Stimulated activated CD8-positive, alpha-beta memory T cell treated with anti-CD3 and anti-CD28 coated beads, Interleukin-15, amount 100 ng/mL, for 48 hours (primary cell): ENCODE results near the gene HOXC4.
"Not testable (repeated sequence)": the region's sequence is repeated elsewhere in the genome, so short reads cannot be mapped to it uniquely, and the experiment has no call there.

Source experiments
- DNase-seq, 2 donors: peaks; one replicate each; pipeline ENCODE4 v3.0.0-alpha.2; 2020; ENCODE audit warnings: low read depth in 2 of 2

Gene HOXC4

GRCh38 chr12:54041097-54041690, 12.4 kb upstream of the HOXC4 start:
- no peak for DNase-seq

DNA sequence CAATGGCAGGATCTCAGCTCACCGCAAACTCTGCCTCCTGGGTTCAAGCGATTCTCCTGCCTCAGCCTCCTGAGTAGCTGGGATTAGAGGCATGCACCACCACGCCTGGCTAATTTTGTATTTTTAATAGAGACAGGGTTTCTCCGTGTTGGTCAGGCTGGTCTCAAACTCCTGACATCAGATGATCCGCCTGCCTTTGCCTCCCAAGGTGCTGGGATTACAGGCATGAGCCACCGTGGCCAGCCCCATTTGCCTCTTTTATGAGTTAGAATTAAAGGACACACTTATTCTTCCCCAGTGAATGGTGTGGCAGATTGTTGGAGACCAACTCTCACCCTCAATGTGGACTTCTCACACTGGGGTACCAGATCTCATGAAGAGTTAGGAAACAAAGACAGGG, 11.6 kb upstream of the HOXC4 start:
- DNase-seq, result not testable (repeated sequence)

GRCh38 chr12:54042970-54043853, 10.4 kb upstream of the HOXC4 start:
- DNase-seq, result no peak

DNA sequence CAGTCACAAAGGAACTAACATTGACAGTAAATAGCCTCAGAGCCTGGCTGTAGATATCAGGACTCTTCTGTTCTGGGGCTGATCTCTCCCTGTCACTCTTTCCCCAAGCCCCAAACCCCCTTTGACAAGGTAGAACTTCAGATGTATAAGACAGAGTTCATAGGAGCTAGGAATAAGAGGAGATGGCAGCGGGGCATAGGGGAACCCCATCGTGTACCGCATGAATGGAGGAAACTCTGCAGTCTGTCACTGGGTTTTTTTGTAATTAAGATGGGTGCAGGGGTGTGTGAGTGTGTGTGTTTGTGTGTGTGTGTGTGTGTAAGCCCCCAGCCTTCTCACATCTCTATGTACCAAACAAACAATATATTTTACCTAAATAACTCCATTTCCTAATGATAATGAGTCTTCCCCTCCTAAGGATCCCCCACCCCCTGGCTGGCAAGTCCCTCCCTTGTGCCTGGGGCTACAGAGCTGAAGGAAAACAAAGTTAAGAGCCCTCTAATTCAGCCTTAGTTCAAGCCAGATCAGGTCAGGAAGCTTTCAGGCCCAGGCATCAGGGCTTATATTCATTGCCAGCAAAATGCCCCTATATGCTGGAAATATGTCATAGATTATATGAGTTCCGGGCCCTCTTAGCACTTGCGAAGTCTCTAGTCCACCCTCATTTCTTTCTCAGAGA, 9.1 kb upstream of the HOXC4 start:
- no peak for DNase-seq

DNA sequence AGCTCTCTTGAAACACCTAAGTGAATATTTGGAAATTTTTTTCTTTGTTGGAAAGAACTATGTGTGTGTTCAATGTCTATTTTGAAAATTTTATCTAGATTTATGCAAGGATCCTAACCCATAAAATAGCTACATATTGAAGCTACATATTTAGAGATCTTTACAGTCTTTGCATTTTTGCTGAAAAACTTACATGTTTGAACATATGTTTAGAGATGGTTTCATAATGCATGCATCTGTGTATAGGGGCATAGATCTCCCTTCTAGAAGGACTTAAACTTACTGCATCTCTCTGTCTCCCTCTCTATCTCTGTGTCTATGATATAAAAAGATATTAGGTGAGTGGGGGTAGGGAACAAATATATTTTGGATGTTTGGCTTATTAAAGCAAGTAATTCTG, 8.2 kb upstream of the HOXC4 start:
- DNase-seq, result no peak

DNA sequence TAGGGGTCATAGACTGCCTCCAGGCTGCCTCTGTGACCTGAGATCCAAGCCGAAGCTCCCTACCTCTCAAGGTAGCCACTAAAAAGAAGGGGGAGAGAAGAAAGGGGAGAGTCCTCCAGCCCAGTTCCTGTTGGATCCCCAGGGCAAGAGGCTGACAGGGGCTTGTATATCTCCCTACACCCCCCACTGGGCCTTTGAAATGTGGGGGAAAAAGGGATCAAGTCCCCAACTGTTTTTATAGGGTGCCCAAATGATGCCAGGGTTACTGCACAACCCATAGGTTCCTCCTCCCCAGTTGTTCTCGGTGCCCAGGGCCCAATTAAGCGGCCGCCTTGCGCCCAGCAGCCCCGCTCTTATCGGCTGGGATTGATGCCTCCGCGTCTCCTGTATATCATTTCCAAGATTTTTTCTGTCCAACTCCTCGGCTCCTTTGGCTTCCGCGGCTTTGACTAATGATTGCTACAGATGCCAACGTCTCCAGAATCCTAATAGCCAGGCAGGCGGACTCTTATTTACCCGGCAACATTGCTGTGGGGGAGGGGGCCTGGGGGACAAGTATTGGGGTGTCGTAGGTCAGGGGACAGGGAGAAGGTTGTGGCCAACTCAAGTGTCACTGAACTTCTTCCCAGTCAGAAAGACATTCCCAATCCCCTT, 7.6 kb upstream of the HOXC4 start:
- no peak for DNase-seq

GRCh38 chr12:54046809-54047159, 6.9 kb upstream of the HOXC4 start:
- no peak for DNase-seq

- no peak for DNase-seq
Measured at GRCh38 chr12:54047160-54047963, 6.3 kb upstream of the HOXC4 start.

- no peak for DNase-seq
Measured at GRCh38 chr12:54047964-54048303, 5.7 kb upstream of the HOXC4 start.

DNA sequence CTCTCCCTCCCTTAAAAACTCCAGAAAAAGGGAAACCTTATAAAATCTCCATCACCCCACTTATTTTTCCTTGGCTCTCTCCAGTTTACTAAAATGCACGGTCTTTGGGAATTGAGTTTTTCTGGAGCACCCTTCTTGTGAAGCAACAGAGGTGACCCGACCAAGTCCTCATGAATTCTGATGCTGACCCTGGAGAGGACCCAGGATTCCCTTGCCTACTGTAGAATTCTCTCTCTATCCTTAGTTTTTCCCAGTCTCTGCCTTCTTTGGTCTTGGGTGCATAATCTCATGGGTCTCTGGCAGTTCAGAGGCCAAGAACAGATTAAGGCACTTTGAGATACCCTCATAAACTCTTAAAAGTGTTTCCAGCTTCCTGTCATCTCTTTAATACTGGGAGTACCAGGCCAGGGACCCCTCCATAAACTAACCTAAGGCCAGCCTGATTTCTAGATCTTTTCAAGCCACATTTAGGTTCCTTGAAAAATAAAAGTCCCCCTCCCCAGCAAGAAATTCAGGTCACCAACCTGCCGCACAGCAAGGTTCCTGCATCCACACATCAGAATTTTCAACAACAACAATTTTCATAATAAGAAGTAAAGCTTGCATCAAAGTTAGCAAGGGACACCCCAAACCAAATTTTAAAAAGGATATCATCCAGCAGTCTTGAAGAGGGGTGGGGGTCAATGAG, 5.1 kb upstream of the HOXC4 start:
- DNase-seq, result no peak

DNA sequence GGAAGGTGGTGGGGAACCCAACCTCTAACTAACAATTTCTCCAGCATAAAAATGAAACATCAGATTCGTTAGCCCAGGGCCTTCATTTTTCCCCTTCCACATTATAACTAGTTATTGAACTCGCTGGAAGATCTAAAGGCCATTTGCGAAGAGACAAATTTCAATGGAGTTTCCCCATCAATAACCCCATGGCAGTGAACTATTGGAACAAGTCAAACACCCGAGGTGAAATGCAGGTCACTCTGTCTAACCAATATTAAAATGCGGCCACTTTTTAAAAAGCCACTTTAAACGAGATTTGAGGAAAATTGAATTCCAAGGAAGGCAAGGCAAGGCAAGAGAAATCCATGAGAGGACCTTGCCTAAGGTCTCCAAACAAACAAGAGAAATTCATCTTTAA, 4.5 kb upstream of the HOXC4 start:
- no peak for DNase-seq

- no peak for DNase-seq
Measured at GRCh38 chr12:54050482-54050810, 3.2 kb upstream of the HOXC4 start.

DNA sequence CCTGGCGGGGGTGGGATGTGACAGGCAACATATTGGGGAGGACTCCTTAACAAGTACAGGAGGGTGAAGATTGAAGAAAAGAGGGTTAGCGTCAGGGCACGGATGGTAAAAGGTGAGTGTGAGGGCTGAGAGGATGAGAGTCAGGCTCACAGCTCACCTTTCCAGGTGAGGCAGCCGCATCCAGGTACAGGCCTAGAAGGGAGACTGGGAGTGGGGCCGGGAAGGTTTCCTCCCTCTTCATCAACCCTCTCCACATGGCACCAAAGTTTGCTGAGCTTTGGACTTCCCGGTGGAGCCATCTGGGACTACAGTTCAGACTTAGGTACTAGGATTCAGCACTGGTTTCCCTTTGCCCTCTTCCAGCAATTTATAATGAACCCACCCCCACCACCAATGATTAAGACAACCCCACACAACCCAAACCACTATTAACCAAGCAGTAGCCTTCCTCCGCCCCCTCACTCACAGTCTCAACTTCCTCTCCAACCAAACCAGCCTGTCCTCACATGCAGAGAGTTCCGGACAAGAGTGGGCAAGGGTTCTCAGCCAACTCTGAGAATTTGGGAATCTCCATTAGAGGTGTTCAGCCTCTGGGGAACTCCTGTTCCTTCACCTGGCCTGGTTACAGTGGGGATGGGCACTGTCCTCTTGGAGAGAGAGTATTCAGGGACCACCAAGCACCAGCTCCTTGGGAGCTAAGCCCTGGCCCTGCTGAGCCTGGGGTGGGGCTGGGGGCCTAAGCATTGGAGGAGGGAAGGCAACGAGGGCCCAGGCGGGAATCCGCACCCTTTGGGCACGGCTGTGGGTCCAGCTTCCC, 2.4 kb upstream of the HOXC4 start:
- DNase-seq, result no peak

- no peak for DNase-seq
Measured at GRCh38 chr12:54051874-54052437, 1.7 kb upstream of the HOXC4 start.

DNA sequence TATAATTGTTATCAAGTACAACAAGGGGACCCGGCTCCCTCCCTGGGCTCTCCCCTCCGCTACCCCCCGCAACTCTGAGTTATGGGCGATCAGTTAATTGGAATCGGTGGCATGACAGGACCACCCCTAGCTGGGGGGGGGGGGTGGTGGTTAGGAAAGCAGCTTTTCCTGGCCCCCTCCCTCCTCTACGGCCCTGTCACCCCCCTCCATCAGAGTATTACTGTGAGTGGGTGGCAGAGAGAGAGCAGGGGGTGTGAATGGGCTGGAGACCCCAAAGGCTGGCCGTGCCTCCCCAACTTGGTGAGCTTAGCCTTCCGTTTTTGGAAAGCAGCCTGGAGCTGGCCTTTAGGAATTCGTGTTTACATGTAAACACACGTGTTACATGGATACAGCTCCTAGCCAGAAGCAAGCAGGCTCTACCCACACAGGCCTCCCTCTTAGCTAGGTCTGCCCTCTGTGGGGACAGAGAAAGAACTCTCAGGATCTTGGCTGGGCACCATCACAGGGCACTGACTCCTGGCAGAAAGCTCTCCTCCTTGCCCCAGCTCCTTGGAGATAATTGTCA, 1.1 kb upstream of the HOXC4 start:
- DNase-seq, result no peak

DNA sequence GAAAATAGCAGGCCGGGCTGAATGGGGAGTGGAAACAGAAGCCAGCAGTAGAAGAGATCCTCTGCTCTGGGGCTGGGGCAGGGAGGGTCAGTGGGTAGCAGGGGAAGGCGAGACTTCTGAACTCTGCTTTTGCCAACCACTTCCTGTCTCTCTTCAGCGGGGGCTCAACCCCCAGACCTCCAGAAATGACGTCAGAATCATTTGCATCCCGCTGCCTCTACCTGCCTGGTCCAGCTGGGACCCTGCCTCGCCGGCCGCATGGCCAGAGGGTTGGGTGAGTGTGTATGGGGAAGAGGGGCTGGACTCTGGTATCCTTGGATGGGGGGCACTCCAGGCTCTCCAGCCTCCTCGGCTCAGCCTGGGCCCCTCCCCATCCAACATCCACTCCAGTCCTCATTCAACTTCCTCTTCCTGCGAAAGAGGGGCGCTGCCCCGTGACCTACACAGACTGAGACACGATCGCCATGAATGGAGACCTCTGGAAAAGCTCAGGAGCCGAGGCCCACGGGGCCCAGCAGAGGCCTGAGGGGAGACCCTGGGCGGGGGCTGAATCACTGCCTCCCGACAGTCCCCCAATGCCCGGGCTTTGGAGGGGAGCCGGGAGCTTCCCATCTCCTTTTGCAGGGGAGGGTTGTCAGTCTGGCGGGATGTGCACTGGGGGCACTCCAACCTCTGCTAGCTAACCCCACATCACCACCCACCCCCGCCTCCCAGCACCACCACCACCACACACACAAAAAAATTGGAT, 458 bp upstream of the HOXC4 start:
- DNase-seq, result no peak

GRCh38 chr12:54054742-54055194, 1.1 kb downstream of the HOXC4 start:
- DNase-seq, result no peak

DNA sequence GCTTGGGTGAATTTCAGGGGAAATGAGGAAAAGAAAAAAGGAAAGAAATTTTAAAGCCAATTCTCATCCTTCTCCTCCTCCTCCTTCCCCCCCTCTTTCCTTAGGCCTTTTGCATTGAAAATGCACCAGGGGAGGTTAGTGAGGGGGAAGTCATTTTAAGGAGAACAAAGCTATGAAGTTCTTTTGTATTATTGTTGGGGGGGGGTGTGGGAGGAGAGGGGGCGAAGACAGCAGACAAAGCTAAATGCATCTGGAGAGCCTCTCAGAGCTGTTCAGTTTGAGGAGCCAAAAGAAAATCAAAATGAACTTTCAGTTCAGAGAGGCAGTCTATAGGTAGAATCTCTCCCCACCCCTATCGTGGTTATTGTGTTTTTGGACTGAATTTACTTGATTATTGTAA, 1.9 kb downstream of the HOXC4 start:
- DNase-seq, result no peak

- no peak for DNase-seq
Measured at GRCh38 chr12:54056110-54056509, 2.5 kb downstream of the HOXC4 start.
